HepG2 (cell line): ENCODE results near the gene OSBP. TPM values are rescaled to one million over a fixed set of nuclear protein-coding genes. Genes with fewer than 3 reads are reported as not detected.

Experiments
- CEBPB ChIP-seq: IDR thresholded peaks from 2 replicates; pipeline ENCODE4 v1.6.1; 2011; ENCODE audit warnings: low read depth, low read length, improper control_type of control experiment, borderline replicate concordance
- CEBPG ChIP-seq: IDR thresholded peaks from 2 replicates; pipeline ENCODE4 v1.6.1; 2016
- CHD4 ChIP-seq: fragments of 200-600 bp; sonication (generic); IDR thresholded peaks from 2 replicates; pipeline ENCODE4 v1.7.0; 2017; ENCODE audit warnings: mild to moderate bottlenecking, low read length, borderline replicate concordance
- EHMT2 ChIP-seq: fragments of 200-600 bp; sonication (generic); IDR thresholded peaks from 2 replicates; pipeline ENCODE4 v1.7.0; 2017; ENCODE audit warnings: antibody characterized with exemption, low read depth, low read length, borderline replicate concordance
- ELF3 ChIP-seq: IDR thresholded peaks from 2 replicates; pipeline ENCODE4 v1.6.1; 2016; ENCODE audit warnings: missing genetic modification reagents, missing compliant biosample characterization
- FOSL2 ChIP-seq: sonication (generic); formaldehyde crosslinking; IDR thresholded peaks from 2 replicates; pipeline ENCODE4 v1.4.0; 2020; ENCODE audit warnings: missing genetic modification reagents
- FOXM1 ChIP-seq: sonication (generic); formaldehyde crosslinking; IDR thresholded peaks from 2 replicates; pipeline ENCODE4 v1.5.0; 2020; ENCODE audit warnings: missing genetic modification reagents
- GMEB1 ChIP-seq: sonication (generic); formaldehyde crosslinking; IDR thresholded peaks from 2 replicates; pipeline ENCODE4 v1.5.1; 2020; ENCODE audit warnings: missing genetic modification reagents, mild to moderate bottlenecking, borderline replicate concordance
- GTF2F1 ChIP-seq: fragments of 150-350 bp; IDR thresholded peaks from 2 replicates; pipeline ENCODE4 v1.6.1; 2014; ENCODE audit warnings: low read length
- HMGXB4 ChIP-seq, 2 experiments: sonication (generic) in 1 of 2; formaldehyde crosslinking in 1 of 2; IDR thresholded peaks; 2 replicates each; pipeline versions ENCODE4 v1.4.0 to v1.6.1; 2018 to 2020; ENCODE audit warnings: missing genetic modification reagents in 2 of 2, borderline replicate concordance in 1 of 2, low read depth in 1 of 2, mild to moderate bottlenecking in 1 of 2, missing biosample characterization in 1 of 2
- IKZF5 ChIP-seq: IDR thresholded peaks from 2 replicates; pipeline ENCODE4 v1.6.1; 2018; ENCODE audit warnings: missing genetic modification reagents, mild to moderate bottlenecking, missing compliant biosample characterization
- KDM4B ChIP-seq: sonication (generic); formaldehyde crosslinking; IDR thresholded peaks from 2 replicates; pipeline ENCODE4 v1.4.0; 2020; ENCODE audit warnings: missing genetic modification reagents
- MXI1 ChIP-seq: IDR thresholded peaks from 3 replicates; pipeline ENCODE4 v1.6.1; 2012; ENCODE audit warnings: low read depth, low read length, inconsistent platforms, borderline replicate concordance
- NR2C2 ChIP-seq: sonication (generic); formaldehyde crosslinking; IDR thresholded peaks from 2 replicates; pipeline ENCODE4 v1.4.0; 2020; ENCODE audit warnings: missing genetic modification reagents, mild to moderate bottlenecking, moderate library complexity, borderline replicate concordance
- PBX2 ChIP-seq: IDR thresholded peaks from 2 replicates; pipeline ENCODE4 v1.6.1; 2016; ENCODE audit warnings: control low read depth
- POGZ ChIP-seq: sonication (generic); formaldehyde crosslinking; IDR thresholded peaks from 2 replicates; pipeline ENCODE4 v1.4.0; 2020; ENCODE audit warnings: mild to moderate bottlenecking, missing genetic modification reagents
- SAP130 ChIP-seq: IDR thresholded peaks from 2 replicates; pipeline ENCODE4 v1.6.1; 2016; ENCODE audit warnings: low read depth
- SIX1 ChIP-seq: sonication (generic); formaldehyde crosslinking; IDR thresholded peaks from 2 replicates; pipeline ENCODE4 v1.4.0; 2020; ENCODE audit warnings: missing genetic modification reagents, borderline replicate concordance
- ZNF441 ChIP-seq: sonication (generic); formaldehyde crosslinking; IDR thresholded peaks from 2 replicates; pipeline ENCODE4 v1.7.0; 2021; ENCODE audit warnings: missing genetic modification reagents, borderline replicate concordance
- ZNF563 ChIP-seq: sonication (generic); formaldehyde crosslinking; IDR thresholded peaks from 2 replicates; pipeline ENCODE4 v1.8.0; 2022; ENCODE audit warnings: mild to moderate bottlenecking, moderate library complexity, missing genetic modification reagents
- ZSCAN29 ChIP-seq: sonication (generic); formaldehyde crosslinking; conservative IDR thresholded peaks from 2 replicates; pipeline ENCODE4 v1.4.0; 2020; ENCODE audit warnings: mild to moderate bottlenecking, missing genetic modification reagents
- polyA plus RNA-seq, 8 experiments: library from polyadenylated mRNA; depleted of rRNA in 3 of 8; stranded (reverse) in 7 of 8; unstranded in 1 of 8; fragments of >200 nt; fragmentation: Illumina TruSeq in 4 of 8; extraction: Trizol in 4 of 8; gene quantifications; 2 replicates each; pipeline versions ENCODE4 v1.2.1 to v1.2.3, GENCODE V29; 2011 to 2016; ENCODE audit warnings: low read depth in 4 of 8, missing spikeins in 1 of 8, mixed read lengths in 1 of 8; ENCODE audit not compliant: insufficient read depth in 1 of 8
- total RNA-seq, 5 experiments: library from RNA; depleted of rRNA; stranded (reverse); fragments of >200 nt; fragmentation: Illumina TruSeq; extraction: Trizol; gene quantifications; 2 replicates each; pipeline ENCODE4 v1.2.3, GENCODE V29; 2016; ENCODE audit warnings: low read depth in 1 of 5
- TF ChIP-seq, protein P1 (sequence below): IDR thresholded peaks from 2 replicates; pipeline ENCODE4 v1.6.1; 2016

OSBP gene
- total and polyA plus RNA-seq, 2 of the 13 experiments (the other 11 are each of a cell fraction or from before 2014, with no cell fraction given): 12.1 to 13.5 TPM

DNA sequence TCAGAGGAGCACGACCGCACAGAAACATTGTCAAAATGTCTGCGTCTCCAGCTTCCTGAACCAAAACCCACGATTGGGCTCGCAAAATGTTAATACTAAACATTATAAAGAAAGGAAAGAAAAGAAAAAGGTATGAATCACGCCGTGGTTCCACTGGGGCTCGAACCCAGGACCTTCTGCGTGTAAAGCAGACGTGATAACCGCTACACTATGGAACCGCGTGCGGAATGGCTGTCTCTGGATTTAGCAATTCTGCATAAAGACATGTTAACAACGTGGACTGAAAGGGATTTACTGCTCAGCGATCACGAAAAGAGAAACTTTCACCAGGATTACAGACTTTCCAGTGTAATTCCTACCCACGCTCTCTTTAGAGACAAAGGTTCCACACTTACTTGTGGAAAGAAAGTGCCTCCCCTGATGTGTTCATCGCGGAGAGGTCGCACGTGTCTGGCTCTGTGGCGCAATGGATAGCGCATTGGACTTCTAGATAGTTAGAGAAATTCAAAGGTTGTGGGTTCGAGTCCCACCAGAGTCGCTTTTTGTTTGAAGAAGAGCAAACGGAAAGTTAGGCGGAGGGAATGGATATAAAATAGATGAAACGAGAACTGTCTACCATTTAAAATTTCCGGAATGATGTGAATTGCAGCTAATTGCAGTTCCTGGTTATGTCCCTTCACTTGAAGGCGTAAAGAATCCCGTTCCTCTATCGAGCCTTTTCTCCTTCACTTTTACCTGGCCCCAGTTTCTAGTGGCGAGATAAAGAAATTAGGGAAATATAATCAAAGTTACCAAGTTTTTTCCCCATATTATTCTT, 64.5 kb downstream of the OSBP start (continued):
- peak; percentile 59; the same call in 1 of the 2 replicates for TF ChIP-seq EHMT2
- no peak; the same call in 1 of the 2 replicates for TF ChIP-seq GMEB1
- peak; percentile 54; the same call in 1 of the 2 replicates for TF ChIP-seq IKZF5
- peak; percentile 98 for TF ChIP-seq CHD4
- TF ChIP-seq CEBPB: peak; percentile 33
- TF ChIP-seq SIX1 (CRISPR knock-in tag): peak; percentile 9; the same call in 1 of the 2 replicates
- peak; percentile 26; the same call in 1 of the 2 replicates for TF ChIP-seq NR2C2 (CRISPR knock-in tag)
- TF ChIP-seq FOSL2 (CRISPR knock-in tag): peak; percentile 46
- peak; percentile 96 to 99 for TF ChIP-seq HMGXB4 (CRISPR knock-in tag; IDR thresholded peaks at IDR 0.05; ENCODE audit: borderline replicate concordance in 1 of 2, low read depth in 1 of 2)
- no peak for TF ChIP-seq ZNF563
- TF ChIP-seq CEBPG (CRISPR knock-in tag): peak; percentile 90
- TF ChIP-seq KDM4B (CRISPR knock-in tag): no peak; the same call in 1 of the 2 replicates
- TF ChIP-seq PBX2 (CRISPR knock-in tag): no peak
- TF ChIP-seq MXI1: peak; percentile 76; the same call in 2 of the 3 replicates
- TF ChIP-seq FOXM1 (CRISPR knock-in tag): no peak
- 0 out of 2 replicates have a peak, but pooled peaks have one; percentile 23 for TF ChIP-seq ELF3
- no peak for TF ChIP-seq POGZ
- peak; percentile 64 for TF ChIP-seq SAP130
- peak; percentile 84; the same call in 1 of the 2 replicates for TF ChIP-seq ZSCAN29 (CRISPR knock-in tag)
- TF ChIP-seq GTF2F1: no peak
- 0 out of 2 replicates have a peak, but pooled peaks have one; percentile 61 for TF ChIP-seq ZNF441 (CRISPR knock-in tag)
- TF ChIP-seq, protein P1, sequence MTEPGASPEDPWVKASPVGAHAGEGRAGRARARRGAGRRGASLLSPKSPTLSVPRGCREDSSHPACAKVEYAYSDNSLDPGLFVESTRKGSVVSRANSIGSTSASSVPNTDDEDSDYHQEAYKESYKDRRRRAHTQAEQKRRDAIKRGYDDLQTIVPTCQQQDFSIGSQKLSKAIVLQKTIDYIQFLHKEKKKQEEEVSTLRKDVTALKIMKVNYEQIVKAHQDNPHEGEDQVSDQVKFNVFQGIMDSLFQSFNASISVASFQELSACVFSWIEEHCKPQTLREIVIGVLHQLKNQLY (CRISPR knock-in tag): peak; percentile 18
